Breast epithelium (tissue), 3 donors: ENCODE results near the gene SPRN.

Source experiments
- CTCF ChIP-seq, 3 donors: fragments of 450-650 bp; IDR thresholded peaks; one replicate each; pipeline ENCODE4 v1.5.1; 2016 to 2017; ENCODE audit warnings: antibody characterized with exemption in 3 of 3, mild to moderate bottlenecking in 3 of 3, moderate library complexity in 3 of 3
- POLR2A ChIP-seq: fragments of 450-650 bp; IDR thresholded peaks from one replicate; pipeline ENCODE4 v1.6.1; 2016; ENCODE audit warnings: antibody characterized with exemption, mild to moderate bottlenecking, moderate library complexity
- POLR2AphosphoS5 ChIP-seq, 3 donors: sonication (generic); formaldehyde crosslinking; IDR thresholded peaks; one replicate each; pipeline ENCODE4 v1.6.1; 2017; ENCODE audit warnings: antibody characterized with exemption in 3 of 3

- TF ChIP-seq POLR2AphosphoS5 (IDR thresholded peaks at IDR 0.05) (no peak), POLR2A (no peak), CTCF (IDR thresholded peaks at IDR 0.05) (no peak)
Measured at GRCh38 chr10:133403784-133404183, 20.6 kb downstream of the SPRN start.
